GM12874 (cell line): Measurements from ENCODE around the gene TPRN.

Experiments used
- CTCF ChIP-seq: IDR thresholded peaks from 2 replicates; pipeline ENCODE4 v1.5.1; 2011; ENCODE audit warnings: low read depth, mild to moderate bottlenecking, control low read depth, low read length, moderate library complexity; ENCODE audit not compliant: insufficient read depth

The TPRN gene

GRCh38 chr9:137200311-137201204, at the start of gene TPRN:
Gene TPRN, minus strand, starts transcription at chr9:137200741. Its CDS starts 30 bp downstream, at chr9:137200711.
- no peak for TF ChIP-seq CTCF

- TF ChIP-seq CTCF: no peak
These were observed 47.3 kb upstream of the TPRN start for GRCh38 chr9:137247916-137248175.

GRCh38 chr9:137247135-137247915, 46.8 kb upstream of the TPRN start:
- TF ChIP-seq CTCF: no peak

- TF ChIP-seq CTCF: no peak
These were observed 45.2 kb upstream of the TPRN start for GRCh38 chr9:137245450-137246421.

- TF ChIP-seq CTCF: no peak
These were observed 44.2 kb upstream of the TPRN start for GRCh38 chr9:137244486-137245449.

- TF ChIP-seq CTCF: no peak
These were observed 43.3 kb upstream of the TPRN start for GRCh38 chr9:137243626-137244485.
